GM21390 (cell line): ENCODE results near the gene LTB4R.

Experiments used
- ATAC-seq: cut with Tn5 transposase; IDR thresholded peaks from one replicate; pipeline ENCODE4 v1.9.1; 2021; ENCODE audit not compliant: unreplicated experiment

The LTB4R gene

GRCh38 chr14:24366721-24367513, 55.6 kb downstream of the LTB4R start:
- ATAC-seq = peak; percentile 60
